Natural killer cell (primary cell): Measurements from ENCODE around the gene TBL1Y. TPM values are rescaled to one million over a fixed set of nuclear protein-coding genes. Genes with fewer than 3 reads are reported as not detected.
"Not testable (repeated sequence)": the region's sequence is repeated elsewhere in the genome, so short reads cannot be mapped to it uniquely, and the experiment has no call there.

Experiments
- ATAC-seq, 3 donors: fragments of 150-1000 bp in 2 of 3; fragments of 200-7000 bp in 1 of 3; cut with Tn5 transposase; 1 replicate in 1 of 3; 2 replicates in 2 of 3; pipeline ENCODE4 v1.10.0; 2021; ENCODE audit warnings: mild to moderate bottlenecking in 2 of 3, moderate library complexity in 2 of 3
- DNase-seq, 2 donors: peaks; one replicate each; pipeline versions ENCODE4 v3.0.0 to v3.0.0-alpha.2; 2013 to 2021; ENCODE audit warnings: mixed read lengths in 1 of 2
- H3K27ac ChIP-seq: one replicate; pipeline ENCODE4 v1.5.1; 2013; ENCODE audit warnings: mild to moderate bottlenecking, low read length
- H3K27me3 ChIP-seq: one replicate; pipeline ENCODE4 v1.6.1; 2013; ENCODE audit warnings: low read length; ENCODE audit not compliant: control insufficient read depth, insufficient read depth
- H3K36me3 ChIP-seq: one replicate; pipeline ENCODE4 v1.6.1; 2013; ENCODE audit warnings: low read length; ENCODE audit not compliant: control insufficient read depth, insufficient read depth
- H3K4me1 ChIP-seq: one replicate; pipeline ENCODE4 v1.6.1; 2013; ENCODE audit warnings: low read length; ENCODE audit not compliant: control insufficient read depth, insufficient read depth
- H3K4me3 ChIP-seq: one replicate; pipeline ENCODE4 v1.5.1; 2013; ENCODE audit warnings: low read length
- H3K9me3 ChIP-seq: one replicate; pipeline ENCODE4 v1.6.1; 2013; ENCODE audit warnings: low read length; ENCODE audit not compliant: control insufficient read depth, insufficient read depth
- H3K27ac Mint-ChIP-seq, 2 donors: one replicate each; pipeline ENCODE4 v1.8.0; 2022; ENCODE audit warnings: mild to moderate bottlenecking in 2 of 2, mixed read lengths in 2 of 2, moderate library complexity in 1 of 2
- H3K27me3 Mint-ChIP-seq, 2 donors: one replicate each; pipeline ENCODE4 v1.8.0; 2022; ENCODE audit warnings: low read depth in 2 of 2, mixed read lengths in 2 of 2
- H3K36me3 Mint-ChIP-seq: one replicate; pipeline ENCODE4 v1.8.0; 2022; ENCODE audit warnings: mixed read lengths
- H3K4me1 Mint-ChIP-seq, 2 donors: one replicate each; pipeline ENCODE4 v1.8.0; 2022; ENCODE audit warnings: mixed read lengths in 2 of 2
- H3K4me3 Mint-ChIP-seq: one replicate; pipeline ENCODE4 v1.8.0; 2022; ENCODE audit warnings: mild to moderate bottlenecking, moderate library complexity, mixed read lengths
- H3K9me3 Mint-ChIP-seq, 2 donors: one replicate each; pipeline ENCODE4 v1.8.0; 2022; ENCODE audit warnings: mixed read lengths in 2 of 2
- CTCF ChIP-seq: fragments of 200-600 bp; IDR thresholded peaks from one replicate; pipeline ENCODE4 v1.8.0; 2022; ENCODE audit warnings: antibody characterized with exemption
- WGBS: methylation state at CpG from one replicate; pipeline ENCODE4 v1.1.7; 2013; ENCODE audit warnings: missing lambda C conversion rate; ENCODE audit not compliant: insufficient coverage; 5-methylcytosine and 5-hydroxymethylcytosine counted together
- intact Hi-C: fragments of 100-400 bp; cut with micrococcal nuclease; formaldehyde crosslinking; loops from one replicate; pipeline ENCODE4 v1.14.2; 2022
- total RNA-seq, 4 donors: library from RNA; stranded (reverse); fragments of 120-200 nt in 1 of 4; gene quantifications; one replicate each; pipeline versions ENCODE4 v1.2.3 to v1.2.4, GENCODE V29; 2013 to 2022

TBL1Y gene
- total RNA-seq, 3 donors from 2014 or later (not counting 1 experiment from before 2014, with no cell fraction given), result not detected

GRCh38 chrY:6907591-6907990 lies 2.9 kb upstream of the TBL1Y start:
- no CpG with 5 or more reads among the region's 1 CpG for WGBS
- no peaks in the 10 kb centered on the region for H3K36me3 ChIP-seq
- TF ChIP-seq CTCF, result no peak
- Mint-ChIP-seq H3K9me3 (no peaks in the 10 kb centered on the region), H3K27ac (no peak overlapping the region), H3K4me3 (no peak overlapping the region), H3K4me1 (peaks cover 0 to 12% of the 10 kb centered on the region in 2 donors), H3K27me3 (peaks cover 0 to 17% of the 10 kb centered on the region in 2 donors), H3K36me3 (no peaks in the 10 kb centered on the region)
- no peak overlapping the region for H3K4me3 ChIP-seq
- no peaks in the 10 kb centered on the region for H3K4me1 ChIP-seq
- H3K27me3 ChIP-seq, result no peaks in the 10 kb centered on the region
- no peak overlapping the region for H3K27ac ChIP-seq
- intact Hi-C loops, result no loop called here
- DNase-seq (no peak), ATAC-seq (no peak)
- H3K9me3 ChIP-seq, result no peaks in the 10 kb centered on the region

GRCh38 chrY:6908021-6908420 lies 2.5 kb upstream of the TBL1Y start:
- intact Hi-C loops, H3K9me3 Mint-ChIP-seq, H3K9me3 ChIP-seq, H3K4me3 ChIP-seq, ATAC-seq, H3K27ac Mint-ChIP-seq, H3K4me1 ChIP-seq, H3K36me3 ChIP-seq, DNase-seq, H3K27ac ChIP-seq, H3K27me3 ChIP-seq, H3K36me3 Mint-ChIP-seq, H3K4me3 Mint-ChIP-seq: not testable (repeated sequence)
- WGBS, result 81% methylated on average over 6 of the region's 6 CpGs
- peaks cover 0 to 12% of the 10 kb centered on the region in 2 donors for H3K4me1 Mint-ChIP-seq
- peaks cover 0 to 20% of the 10 kb centered on the region in 2 donors for H3K27me3 Mint-ChIP-seq

GRCh38 chrY:6909118-6909521 lies 1.4 kb upstream of the TBL1Y start:
- Mint-ChIP-seq H3K4me1 (peaks cover 0 to 12% of the 10 kb centered on the region in 2 donors), H3K27ac (no peak overlapping the region), H3K9me3 (no peaks in the 10 kb centered on the region), H3K27me3 (peaks cover 0 to 21% of the 10 kb centered on the region in 2 donors), H3K4me3 (no peak overlapping the region), H3K36me3 (no peaks in the 10 kb centered on the region)
- TF ChIP-seq CTCF, result no peak
- H3K4me1 ChIP-seq, result no peaks in the 10 kb centered on the region
- H3K9me3 ChIP-seq, result no peaks in the 10 kb centered on the region
- no peak for ATAC-seq
- no peaks in the 10 kb centered on the region for H3K36me3 ChIP-seq
- H3K27ac ChIP-seq, result no peak overlapping the region
- no peak for DNase-seq
- WGBS, result 5% methylated on average over 13 of the region's 14 CpGs
- no peak overlapping the region for H3K4me3 ChIP-seq
- H3K27me3 ChIP-seq, result no peaks in the 10 kb centered on the region
- intact Hi-C loops, result no loop called here

- H3K4me1 Mint-ChIP-seq, result peaks cover 0 to 12% of the 10 kb centered on the region in 2 donors
- no peak overlapping the region for H3K27ac Mint-ChIP-seq
- no peaks in the 10 kb centered on the region for H3K9me3 Mint-ChIP-seq
- intact Hi-C loops, result no loop called here
- no peak for TF ChIP-seq CTCF
- no peaks in the 10 kb centered on the region for H3K36me3 Mint-ChIP-seq
- H3K36me3 ChIP-seq, result no peaks in the 10 kb centered on the region
- ATAC-seq (no peak), DNase-seq (no peak)
- no peaks in the 10 kb centered on the region for H3K27me3 ChIP-seq
- H3K27me3 Mint-ChIP-seq, result peaks cover 0 to 21% of the 10 kb centered on the region in 2 donors
- no peak overlapping the region for H3K4me3 ChIP-seq
- H3K4me3 Mint-ChIP-seq, result no peak overlapping the region
- H3K9me3 ChIP-seq, result no peaks in the 10 kb centered on the region
- 2% methylated on average over 6 of the region's 14 CpGs for WGBS
- H3K4me1 ChIP-seq, result no peaks in the 10 kb centered on the region
- no peak overlapping the region for H3K27ac ChIP-seq
These were observed 641 bp upstream of the TBL1Y start for GRCh38 chrY:6909856-6910255.
